IMR-90 (cell line): ENCODE results near the gene MYADM. TPM values are rescaled to one million over a fixed set of nuclear protein-coding genes. Genes with fewer than 3 reads are reported as not detected.
"Not testable (repeated sequence)": the region's sequence is repeated elsewhere in the genome, so short reads cannot be mapped to it uniquely, and the experiment has no call there.

ENCODE experiments used
- ATAC-seq: fragments of 200-7000 bp; cut with Tn5 transposase; 2 replicates; pipeline ENCODE4 v1.9.1; 2020; ENCODE audit warnings: low read depth, mild to moderate bottlenecking, moderate library complexity
- BruUV-seq: library from RNA; stranded (reverse); fragments of 400-500 nt; replicated peaks from 2 replicates; lab custom pipeline; 2021; lab: Mats Ljungman, UMichigan
- CTCF ChIA-PET: fragments of 300-600 bp; formaldehyde crosslinking; extraction: SDS; loops from one replicate; lab custom pipeline; 2021; ENCODE audit warnings: antibody characterized with exemption; lab: Yijun Ruan, JAX
- POLR2A ChIA-PET: fragments of 300-600 bp; sonication (Branson Sonifier 250); formaldehyde crosslinking; loops from one replicate; lab custom pipeline; 2022; ENCODE audit warnings: antibody characterized with exemption; ENCODE audit not compliant: unreplicated experiment; lab: Charles Lee
- DNase-seq: peaks from one replicate; pipeline ENCODE4 v3.0.0; 2013
- H2AFZ ChIP-seq: replicated peaks from 2 replicates; pipeline ENCODE3; 2013; ENCODE audit warnings: low read length, mild to moderate bottlenecking; ENCODE audit not compliant: poor library complexity
- H2AK5ac ChIP-seq: 2 replicates; pipeline ENCODE4 v1.6.1; 2013; ENCODE audit warnings: low read depth, low read length, inconsistent platforms
- H2AK9ac ChIP-seq: replicated peaks from 2 replicates; pipeline ENCODE3; 2013; ENCODE audit warnings: mild to moderate bottlenecking, low read depth, low read length, moderate library complexity; ENCODE audit not compliant: poor library complexity
- H2BK120ac ChIP-seq: 2 replicates; pipeline ENCODE4 v1.6.1; 2013; ENCODE audit warnings: low read depth, low read length, inconsistent platforms
- H2BK15ac ChIP-seq: 3 replicates; pipeline ENCODE4 v1.6.1; 2013; ENCODE audit warnings: low read depth, low read length, inconsistent platforms
- H2BK20ac ChIP-seq: 2 replicates; pipeline ENCODE4 v1.6.1; 2013; ENCODE audit warnings: low read depth, mild to moderate bottlenecking, inconsistent platforms, low read length, moderate library complexity
- H2BK5ac ChIP-seq: 2 replicates; pipeline ENCODE4 v1.6.1; 2013; ENCODE audit warnings: mild to moderate bottlenecking, low read depth, low read length, inconsistent platforms; ENCODE audit not compliant: poor library complexity, severe bottlenecking
- H3K14ac ChIP-seq: replicated peaks from 2 replicates; pipeline ENCODE4 v1.6.1; 2013; ENCODE audit warnings: low read depth, low read length, inconsistent platforms
- H3K18ac ChIP-seq: 2 replicates; pipeline ENCODE4 v1.6.1; 2013; ENCODE audit warnings: low read depth, low read length, control low read depth
- H3K23ac ChIP-seq: 2 replicates; pipeline ENCODE4 v1.6.1; 2013; ENCODE audit warnings: low read depth, low read length, inconsistent platforms
- H3K27ac ChIP-seq: 2 replicates; pipeline ENCODE4 v1.5.1; 2013; ENCODE audit warnings: mild to moderate bottlenecking, control low read depth, low read length; ENCODE audit not compliant: insufficient read depth
- H3K27me3 ChIP-seq: 2 replicates; pipeline ENCODE4 v1.6.1; 2013; ENCODE audit warnings: low read length; ENCODE audit not compliant: control insufficient read depth, insufficient read depth
- H3K36me3 ChIP-seq: 2 replicates; pipeline ENCODE4 v1.6.1; 2013; ENCODE audit warnings: low read length, mixed read lengths; ENCODE audit not compliant: control insufficient read depth, insufficient read depth
- H3K4ac ChIP-seq: 2 replicates; pipeline ENCODE4 v1.6.1; 2013; ENCODE audit warnings: low read depth, low read length, inconsistent platforms
- H3K4me1 ChIP-seq: 2 replicates; pipeline ENCODE4 v1.6.1; 2013; ENCODE audit warnings: low read length, mixed read lengths; ENCODE audit not compliant: control insufficient read depth, insufficient read depth
- H3K4me2 ChIP-seq: 2 replicates; pipeline ENCODE4 v1.6.1; 2013; ENCODE audit warnings: low read depth, mild to moderate bottlenecking, control low read depth, low read length, moderate library complexity
- H3K4me3 ChIP-seq: 2 replicates; pipeline ENCODE4 v1.5.1; 2013; ENCODE audit warnings: low read depth, mild to moderate bottlenecking, control low read depth, low read length, moderate library complexity; ENCODE audit not compliant: insufficient read depth
- H3K56ac ChIP-seq: 2 replicates; pipeline ENCODE4 v1.6.1; 2013; ENCODE audit warnings: low read length, inconsistent platforms; ENCODE audit not compliant: insufficient read depth; ENCODE audit errors: extremely low read depth
- H3K79me1 ChIP-seq, 2 experiments: 2 replicates each; pipeline ENCODE4 v1.6.1; 2013; ENCODE audit warnings: low read length in 2 of 2, inconsistent platforms in 1 of 2, low read depth in 1 of 2
- H3K9ac ChIP-seq: 2 replicates; pipeline ENCODE4 v1.6.1; 2013; ENCODE audit warnings: low read depth, low read length, control low read depth
- H3K9me1 ChIP-seq: 2 replicates; pipeline ENCODE4 v1.6.1; 2013; ENCODE audit warnings: low read length, inconsistent platforms; ENCODE audit not compliant: insufficient read depth
- H3K9me3 ChIP-seq: 2 replicates; pipeline ENCODE4 v1.6.1; 2013; ENCODE audit warnings: low read length; ENCODE audit not compliant: control insufficient read depth, insufficient read depth
- H4K20me1 ChIP-seq: 2 replicates; pipeline ENCODE4 v1.6.1; 2013; ENCODE audit warnings: low read length, inconsistent platforms; ENCODE audit not compliant: insufficient read depth
- H4K5ac ChIP-seq: 2 replicates; pipeline ENCODE4 v1.6.1; 2013; ENCODE audit warnings: mild to moderate bottlenecking, low read depth, low read length, control low read depth
- H4K8ac ChIP-seq, 2 experiments: 2 replicates each; pipeline ENCODE4 v1.6.1; 2013; ENCODE audit warnings: low read depth in 2 of 2, low read length in 2 of 2, control low read depth in 1 of 2, inconsistent platforms in 1 of 2
- H4K91ac ChIP-seq: 2 replicates; pipeline ENCODE4 v1.6.1; 2013; ENCODE audit warnings: low read depth, low read length, inconsistent platforms; ENCODE audit not compliant: insufficient read depth
- CEBPB ChIP-seq: IDR thresholded peaks from 2 replicates; pipeline ENCODE4 v1.6.1; 2012; ENCODE audit warnings: low read depth, low read length, improper control_type of control experiment
- FOS ChIP-seq: fragments of 150-350 bp; IDR thresholded peaks from 2 replicates; pipeline ENCODE4 v1.6.1; 2016; ENCODE audit warnings: low read depth, low read length
- WGBS, 2 experiments: methylation state at CpG; one replicate each; pipeline versions ENCODE4 v1.1.5 to v1.1.7; 2013; ENCODE audit warnings: missing lambda C conversion rate in 2 of 2; ENCODE audit not compliant: insufficient read length in 1 of 2; ENCODE audit errors: extremely low coverage in 2 of 2; 5-methylcytosine and 5-hydroxymethylcytosine counted together
- dilution Hi-C: fragments of 300-500 bp; cut with HindIII; formaldehyde crosslinking; loops from one replicate; pipeline ENCODE4 v1.14.3; 2018; ENCODE audit warnings: low sequenced_read_pairs; ENCODE audit not compliant: unreplicated experiment
- in situ Hi-C: fragments of 300-500 bp; cut with MboI; formaldehyde crosslinking; loops from 3 replicates; pipeline ENCODE4 v1.14.3; 2019; ENCODE audit warnings: low sequenced_read_pairs, inconsistent platforms, mixed read lengths
- intact Hi-C: fragments of 100-400 bp; cut with micrococcal nuclease; formaldehyde crosslinking; loops from 2 replicates; pipeline ENCODE4 v1.10.0; 2022
- polyA plus RNA-seq, 3 experiments: library from polyadenylated mRNA; depleted of rRNA; stranded (reverse); fragments of >200 nt; gene quantifications; 2 replicates each; pipeline ENCODE4 v1.2.3, GENCODE V29; 2012; ENCODE audit warnings: low replicate concordance in 1 of 3
- total RNA-seq: library from RNA; depleted of rRNA; stranded (reverse); fragments of >200 nt; gene quantifications from 2 replicates; pipeline ENCODE4 v1.2.3, GENCODE V29; 2012

Gene MYADM
- total and polyA plus RNA-seq, 2 of the 4 experiments (the other 2 are of a cell fraction), result 4.8 to 96.1 TPM

GRCh38 chr19:53840914-53841313 lies 26.8 kb upstream of the MYADM start:
- H3K23ac ChIP-seq, H2AK5ac ChIP-seq, H3K4me2 ChIP-seq, H3K4ac ChIP-seq, H3K14ac ChIP-seq, H3K56ac ChIP-seq, POLR2A ChIA-PET, H2AFZ ChIP-seq, H3K9me3 ChIP-seq, H3K27ac ChIP-seq, H3K9me1 ChIP-seq, H3K4me3 ChIP-seq, H3K4me1 ChIP-seq, H3K36me3 ChIP-seq, in situ Hi-C loops, H3K27me3 ChIP-seq, H4K20me1 ChIP-seq, H4K5ac ChIP-seq, H3K9ac ChIP-seq, H3K18ac ChIP-seq, intact Hi-C loops, H2BK15ac ChIP-seq, H3K79me1 ChIP-seq, BruUV-seq, dilution Hi-C loops, H4K91ac ChIP-seq, H2AK9ac ChIP-seq, H2BK120ac ChIP-seq: not testable (repeated sequence)
- peak; percentile 89 for DNase-seq
- peak; percentile 73; the same call in 1 of the 2 replicates for TF ChIP-seq FOS
- TF ChIP-seq CEBPB, result peak; percentile 87
- ATAC-seq, result peak; percentile 67
- CTCF ChIA-PET, result interaction anchor here (0.6 to 1.1 kb wide), 4 partner anchors 14 to 189 kb away, joined by 3 to 5 read pairs (median 3); no protein-coding TSS in a partner anchor
- no CpG with 5 or more reads among the region's 4 CpGs for WGBS, 2 experiments
- H2BK20ac ChIP-seq, result peak overlapping the region; percentile 29; the same call in 1 of the 2 replicates
- H4K8ac ChIP-seq, result peak overlapping the region in 1 of 2 experiments; percentile 29; a peak in 1 of 4 replicates
- peak overlapping the region; percentile 58 for H2BK5ac ChIP-seq
